ENCODE results near the gene HOXA11. TPM values are rescaled to one million over a fixed set of nuclear protein-coding genes. Genes with fewer than 3 reads are reported as not detected.
A peak's percentile ranks its signal among the peaks of the same experiment; 100 is the strongest.

Gene HOXA11
- total RNA-seq, 3 donors from 2014 or later (not counting 1 experiment from before 2014, with no cell fraction given), result not detected

- intact Hi-C loops (cut with micrococcal nuclease), result no loop called here
- Mint-ChIP-seq H3K4me3 (peak overlapping the region; percentile 21), H3K27me3 (ENCODE audit: low read depth in 2 of 2) (peaks cover 68 to 83% of the 10 kb centered on the region in 2 donors), H3K4me1 (peaks cover 8 to 16% of the 10 kb centered on the region in 2 donors), H3K27ac (no peak overlapping the region), H3K9me3 (no peaks in the 10 kb centered on the region), H3K36me3 (no peaks in the 10 kb centered on the region)
- TF ChIP-seq CTCF (IDR thresholded peaks at IDR 0.05), result no peak
- no peak for ATAC-seq
- Histone ChIP-seq H3K9me3 (ENCODE audit: control insufficient read depth, insufficient read depth, low read length) (no peaks in the 10 kb centered on the region), H3K36me3 (ENCODE audit: control insufficient read depth, insufficient read depth, low read length) (no peaks in the 10 kb centered on the region), H3K4me1 (ENCODE audit: control insufficient read depth, insufficient read depth, low read length) (peaks cover 2% of the 10 kb centered on the region), H3K4me3 (ENCODE audit: low read length) (no peak overlapping the region), H3K27me3 (ENCODE audit: control insufficient read depth, insufficient read depth, low read length) (peaks cover 45% of the 10 kb centered on the region), H3K27ac (ENCODE audit: low read length) (no peak overlapping the region)
- no peak for DNase-seq
- WGBS (ENCODE audit: insufficient coverage), result 75% methylated on average over 4 of the region's 4 CpGs
These were observed 34.8 kb upstream of the HOXA11 start for GRCh38 chr7:27219821-27220220.

GRCh38 chr7:27217951-27218350 lies 32.9 kb upstream of the HOXA11 start:
- H3K27me3 ChIP-seq (ENCODE audit: control insufficient read depth, insufficient read depth, low read length), result peaks cover 43% of the 10 kb centered on the region
- no peaks in the 10 kb centered on the region for H3K36me3 ChIP-seq (ENCODE audit: control insufficient read depth, insufficient read depth, low read length)
- H3K4me1 ChIP-seq (ENCODE audit: control insufficient read depth, insufficient read depth, low read length), result peaks cover 2% of the 10 kb centered on the region
- no peak overlapping the region for H3K4me3 ChIP-seq (ENCODE audit: low read length)
- DNase-seq (no peak), ATAC-seq (no peak)
- intact Hi-C loops (cut with micrococcal nuclease), result no loop called here
- TF ChIP-seq CTCF (IDR thresholded peaks at IDR 0.05), result no peak
- no peaks in the 10 kb centered on the region for H3K36me3 Mint-ChIP-seq
- H3K4me1 Mint-ChIP-seq, result peaks cover 8 to 16% of the 10 kb centered on the region in 2 donors
- no peak overlapping the region for H3K27ac Mint-ChIP-seq
- H3K4me3 Mint-ChIP-seq, result no peak overlapping the region
- H3K27ac ChIP-seq (ENCODE audit: low read length), result no peak overlapping the region
- peaks cover 70 to 82% of the 10 kb centered on the region in 2 donors for H3K27me3 Mint-ChIP-seq (ENCODE audit: low read depth in 2 of 2)
- no peaks in the 10 kb centered on the region for H3K9me3 Mint-ChIP-seq
- H3K9me3 ChIP-seq (ENCODE audit: control insufficient read depth, insufficient read depth, low read length), result no peaks in the 10 kb centered on the region

- Mint-ChIP-seq H3K36me3 (no peaks in the 10 kb centered on the region), H3K4me3 (no peak overlapping the region)
These were observed 30.3 kb upstream of the HOXA11 start for GRCh38 chr7:27215356-27215755.

More at GRCh38 chr7:27215356-27215755, 30.3 kb upstream of the HOXA11 start:
- TF ChIP-seq CTCF (IDR thresholded peaks at IDR 0.05), result no peak
- WGBS (ENCODE audit: insufficient coverage), result 86% methylated on average over 1 of the region's 2 CpGs
- DNase-seq (no peak), ATAC-seq (no peak)
- Histone ChIP-seq H3K27me3 (ENCODE audit: control insufficient read depth, insufficient read depth, low read length) (peaks cover 44% of the 10 kb centered on the region), H3K9me3 (ENCODE audit: control insufficient read depth, insufficient read depth, low read length) (no peaks in the 10 kb centered on the region), H3K4me3 (ENCODE audit: low read length) (no peak overlapping the region), H3K36me3 (ENCODE audit: control insufficient read depth, insufficient read depth, low read length) (no peaks in the 10 kb centered on the region), H3K27ac (ENCODE audit: low read length) (no peak overlapping the region), H3K4me1 (ENCODE audit: control insufficient read depth, insufficient read depth, low read length) (peaks cover 7% of the 10 kb centered on the region)
- Mint-ChIP-seq H3K27me3 (ENCODE audit: low read depth in 2 of 2) (peaks cover 77 to 88% of the 10 kb centered on the region in 2 donors), H3K4me1 (peaks cover 4 to 13% of the 10 kb centered on the region in 2 donors), H3K27ac (no peak overlapping the region), H3K9me3 (no peaks in the 10 kb centered on the region)
- intact Hi-C loops (cut with micrococcal nuclease), result no loop called here

Data from natural killer cell (primary cell).